Measurements from ENCODE around the gene ABCC9.
"Not testable (repeated sequence)": the region's sequence is repeated elsewhere in the genome, so short reads cannot be mapped to it uniquely, and the experiment has no call there.

ABCC9 gene

DNA sequence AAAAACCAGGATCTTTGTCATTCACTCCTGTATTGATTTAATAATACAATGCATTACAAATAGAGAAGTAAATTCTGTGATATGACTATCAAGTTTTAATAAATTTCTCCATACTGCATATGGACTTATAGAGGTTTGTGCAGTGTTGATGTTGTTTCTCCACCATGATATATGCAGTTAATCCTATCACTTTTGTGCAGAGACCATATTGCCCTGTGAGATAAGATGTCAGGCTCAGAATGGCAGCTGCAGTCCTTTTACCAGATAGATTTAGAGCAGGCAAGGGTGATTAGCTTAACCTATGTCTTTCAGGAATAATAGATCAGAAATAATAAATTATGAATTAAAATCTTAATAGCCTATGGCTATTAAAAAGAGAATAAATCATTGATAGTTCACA lies 128.1 kb downstream of the ABCC9 start:
- TF ChIP-seq, protein P1, sequence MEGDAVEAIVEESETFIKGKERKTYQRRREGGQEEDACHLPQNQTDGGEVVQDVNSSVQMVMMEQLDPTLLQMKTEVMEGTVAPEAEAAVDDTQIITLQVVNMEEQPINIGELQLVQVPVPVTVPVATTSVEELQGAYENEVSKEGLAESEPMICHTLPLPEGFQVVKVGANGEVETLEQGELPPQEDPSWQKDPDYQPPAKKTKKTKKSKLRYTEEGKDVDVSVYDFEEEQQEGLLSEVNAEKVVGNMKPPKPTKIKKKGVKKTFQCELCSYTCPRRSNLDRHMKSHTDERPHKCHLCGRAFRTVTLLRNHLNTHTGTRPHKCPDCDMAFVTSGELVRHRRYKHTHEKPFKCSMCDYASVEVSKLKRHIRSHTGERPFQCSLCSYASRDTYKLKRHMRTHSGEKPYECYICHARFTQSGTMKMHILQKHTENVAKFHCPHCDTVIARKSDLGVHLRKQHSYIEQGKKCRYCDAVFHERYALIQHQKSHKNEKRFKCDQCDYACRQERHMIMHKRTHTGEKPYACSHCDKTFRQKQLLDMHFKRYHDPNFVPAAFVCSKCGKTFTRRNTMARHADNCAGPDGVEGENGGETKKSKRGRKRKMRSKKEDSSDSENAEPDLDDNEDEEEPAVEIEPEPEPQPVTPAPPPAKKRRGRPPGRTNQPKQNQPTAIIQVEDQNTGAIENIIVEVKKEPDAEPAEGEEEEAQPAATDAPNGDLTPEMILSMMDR (IDR thresholded peaks at IDR 0.05; ENCODE audit: extremely low read depth, missing control alignments): no peak
- no peak for DNase-seq (ENCODE audit: low spot score)

DNA sequence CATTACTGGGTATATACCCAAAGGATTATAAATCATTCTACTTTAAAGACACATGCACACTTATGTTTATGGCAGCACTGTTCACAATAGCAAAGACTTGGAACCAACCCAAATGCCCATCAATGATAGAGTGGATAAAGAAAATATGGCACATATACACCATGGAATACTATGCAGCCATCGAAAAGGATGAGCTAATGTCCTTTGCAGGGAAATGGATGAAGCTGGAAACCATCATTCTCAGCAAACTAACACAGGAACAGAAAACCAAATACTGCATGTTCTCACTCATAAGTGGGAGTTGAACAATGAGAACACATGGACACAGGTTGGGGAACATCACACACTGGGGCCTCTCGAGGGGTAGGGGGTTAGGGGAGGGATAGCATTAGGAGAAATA lies 128.9 kb downstream of the ABCC9 start:
- not testable (repeated sequence) for DNase-seq (ENCODE audit: low spot score)

DNA sequence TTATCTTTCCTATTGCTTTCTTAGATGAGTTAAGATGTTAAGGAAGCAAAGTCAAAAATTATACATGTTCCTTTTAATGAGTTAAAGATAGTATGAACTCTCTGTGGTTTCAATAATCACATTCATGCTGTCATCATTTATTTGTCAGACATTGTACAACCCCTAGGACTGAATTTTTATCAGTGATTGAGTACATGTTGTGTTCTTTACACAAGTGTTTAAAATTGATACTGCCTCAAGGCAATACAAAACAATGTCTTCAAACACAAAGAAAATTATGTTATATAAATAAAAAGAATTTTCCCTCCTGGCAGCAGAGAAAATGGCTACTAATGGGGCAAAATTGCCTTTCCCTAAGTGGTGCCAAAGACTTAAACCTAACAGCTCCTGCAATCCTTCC lies 132.1 kb downstream of the ABCC9 start:
- TF ChIP-seq, protein P1 (IDR thresholded peaks at IDR 0.05; ENCODE audit: extremely low read depth, missing control alignments): no peak
- DNase-seq (ENCODE audit: low spot score): no peak

DNA sequence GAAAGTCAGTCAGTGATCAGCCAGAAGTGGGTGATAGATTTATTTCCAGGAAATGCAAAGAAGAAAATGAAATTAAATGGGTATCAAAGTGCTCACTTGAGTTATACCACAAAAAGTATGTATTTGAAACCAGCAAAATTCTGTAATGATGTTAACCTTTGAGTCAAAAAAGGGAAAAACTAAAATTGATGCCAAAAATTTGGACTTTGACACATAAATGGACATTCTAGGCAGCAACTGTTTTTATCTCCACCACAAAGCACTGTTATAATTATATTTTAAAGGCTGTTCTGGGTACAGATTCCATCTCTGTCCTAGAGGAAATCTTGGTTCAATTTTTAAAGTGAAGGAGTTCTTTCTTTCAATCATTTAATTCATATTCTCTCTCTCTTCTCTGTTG lies 135.0 kb downstream of the ABCC9 start:
- no peak for DNase-seq (ENCODE audit: low spot score)
- TF ChIP-seq, protein P1 (IDR thresholded peaks at IDR 0.05; ENCODE audit: extremely low read depth, missing control alignments): no peak

DNA sequence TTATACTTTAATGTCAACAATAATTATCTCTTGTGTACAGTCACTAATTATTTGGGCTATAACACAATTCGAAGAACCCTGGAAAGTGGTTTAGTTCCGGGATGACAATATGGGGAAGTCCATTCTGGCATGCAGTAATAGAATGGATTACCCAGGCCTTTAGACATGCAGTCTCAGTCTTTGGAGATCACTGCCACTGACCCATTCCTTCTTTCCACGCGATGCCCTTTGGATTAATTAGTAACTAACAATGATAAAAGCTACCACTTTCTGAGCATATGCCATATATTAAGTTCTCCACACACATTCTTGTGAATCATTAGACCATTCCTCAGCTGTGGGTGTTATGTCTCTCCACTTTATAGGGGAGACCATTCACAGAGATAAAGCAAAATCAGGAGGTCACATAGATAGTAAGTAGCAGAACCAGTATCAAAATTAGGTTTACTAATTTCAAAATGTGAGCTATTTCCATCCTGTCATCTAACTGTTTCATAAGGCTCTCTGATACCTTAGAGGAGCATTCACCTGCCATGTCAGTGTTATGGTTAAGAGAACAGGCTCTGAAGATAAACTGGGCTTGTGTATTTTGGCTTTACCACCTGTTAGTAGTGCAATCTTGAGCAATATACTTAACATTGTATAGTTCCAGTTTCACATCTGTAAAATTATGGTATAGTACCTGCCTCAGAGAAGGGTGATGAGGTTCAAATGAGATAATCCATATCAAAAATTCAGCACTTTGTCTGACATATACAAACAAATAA lies 139.5 kb downstream of the ABCC9 start:
- TF ChIP-seq, protein P1 (IDR thresholded peaks at IDR 0.05; ENCODE audit: extremely low read depth, missing control alignments): no peak

DNA sequence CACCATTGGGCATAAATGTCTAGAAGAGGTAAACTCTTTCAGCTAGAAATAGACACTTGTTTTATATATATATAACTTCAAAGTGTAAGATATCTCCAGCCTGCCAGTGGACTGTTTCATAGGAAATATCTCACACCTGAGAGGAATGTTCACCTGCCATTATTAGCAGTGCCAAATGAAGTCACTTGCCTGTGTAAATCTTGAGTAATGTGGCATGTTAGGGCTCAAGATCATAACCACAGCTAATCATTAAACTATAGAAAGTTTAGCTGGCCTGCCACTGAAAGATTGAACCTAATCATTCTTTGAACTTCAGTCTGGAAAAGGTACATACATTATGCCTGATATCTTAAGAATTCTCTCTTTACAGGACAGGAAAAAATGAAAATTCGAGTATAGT lies 141.2 kb downstream of the ABCC9 start:
- TF ChIP-seq, protein P1 (IDR thresholded peaks at IDR 0.05; ENCODE audit: extremely low read depth, missing control alignments): no peak

More for the DNA sequence above, 139.5 kb downstream of the ABCC9 start:
- DNase-seq (ENCODE audit: low spot score): no peak

DNA sequence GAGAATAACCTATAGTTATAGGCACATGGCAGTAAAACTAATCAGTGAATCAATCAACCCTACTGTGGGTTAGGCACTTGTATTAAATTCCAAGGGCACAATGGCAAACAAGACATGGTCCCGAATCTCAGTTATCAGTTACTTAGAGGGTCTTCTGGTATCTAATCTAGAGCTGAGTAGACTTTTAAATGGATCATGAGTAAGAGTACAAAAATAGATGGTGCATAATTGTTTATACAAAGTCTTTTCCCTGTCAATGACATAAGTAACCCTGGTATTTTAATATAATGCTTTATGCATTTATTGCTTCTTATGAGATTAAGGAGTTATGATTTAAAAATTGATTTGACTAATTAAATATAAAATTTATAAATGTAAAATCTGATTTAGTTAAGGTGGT lies 143.7 kb downstream of the ABCC9 start:
- TF ChIP-seq, protein P1 (IDR thresholded peaks at IDR 0.05; ENCODE audit: extremely low read depth, missing control alignments): no peak
- DNase-seq (ENCODE audit: low spot score): no peak

More for the DNA sequence above, 141.2 kb downstream of the ABCC9 start:
- no peak for DNase-seq (ENCODE audit: low spot score)
